Measurements from ENCODE around the gene LCN2.

Gene LCN2

DNA sequence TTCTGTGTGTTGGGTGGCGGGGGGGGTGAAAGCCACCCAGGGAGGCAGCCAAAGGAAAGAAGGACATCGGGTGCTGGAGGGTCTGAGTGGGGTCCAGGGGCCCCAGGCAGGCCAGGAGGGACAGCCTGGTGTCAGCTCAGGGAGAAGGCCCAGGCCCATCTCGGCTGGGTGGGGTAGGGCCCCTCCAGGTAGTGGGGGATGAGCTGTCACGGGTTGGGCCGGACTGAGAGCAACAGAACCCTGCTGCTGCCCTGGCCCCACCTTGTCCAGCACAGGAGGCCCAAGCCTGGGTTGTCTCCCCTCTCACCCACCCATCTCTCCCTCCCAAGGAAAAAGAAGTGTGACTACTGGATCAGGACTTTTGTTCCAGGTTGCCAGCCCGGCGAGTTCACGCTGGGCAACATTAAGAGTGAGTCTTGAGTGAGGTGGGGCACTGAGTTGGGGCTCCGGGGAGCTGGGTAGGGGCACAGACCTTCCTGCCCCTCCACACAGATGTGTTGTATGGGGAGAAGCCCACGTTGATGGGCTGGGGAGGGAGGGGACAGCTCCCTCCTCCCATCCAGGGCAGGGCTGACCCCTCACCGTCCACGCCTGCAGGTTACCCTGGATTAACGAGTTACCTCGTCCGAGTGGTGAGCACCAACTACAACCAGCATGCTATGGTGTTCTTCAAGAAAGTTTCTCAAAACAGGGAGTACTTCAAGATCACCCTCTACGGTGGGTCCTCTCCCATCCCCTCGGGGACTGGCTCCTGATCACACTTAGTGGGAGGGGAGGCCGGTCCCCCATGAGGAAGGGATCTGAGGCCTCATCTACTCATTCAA lies 2.3 kb downstream of the LCN2 start:
- DNase-seq: no peak

DNA sequence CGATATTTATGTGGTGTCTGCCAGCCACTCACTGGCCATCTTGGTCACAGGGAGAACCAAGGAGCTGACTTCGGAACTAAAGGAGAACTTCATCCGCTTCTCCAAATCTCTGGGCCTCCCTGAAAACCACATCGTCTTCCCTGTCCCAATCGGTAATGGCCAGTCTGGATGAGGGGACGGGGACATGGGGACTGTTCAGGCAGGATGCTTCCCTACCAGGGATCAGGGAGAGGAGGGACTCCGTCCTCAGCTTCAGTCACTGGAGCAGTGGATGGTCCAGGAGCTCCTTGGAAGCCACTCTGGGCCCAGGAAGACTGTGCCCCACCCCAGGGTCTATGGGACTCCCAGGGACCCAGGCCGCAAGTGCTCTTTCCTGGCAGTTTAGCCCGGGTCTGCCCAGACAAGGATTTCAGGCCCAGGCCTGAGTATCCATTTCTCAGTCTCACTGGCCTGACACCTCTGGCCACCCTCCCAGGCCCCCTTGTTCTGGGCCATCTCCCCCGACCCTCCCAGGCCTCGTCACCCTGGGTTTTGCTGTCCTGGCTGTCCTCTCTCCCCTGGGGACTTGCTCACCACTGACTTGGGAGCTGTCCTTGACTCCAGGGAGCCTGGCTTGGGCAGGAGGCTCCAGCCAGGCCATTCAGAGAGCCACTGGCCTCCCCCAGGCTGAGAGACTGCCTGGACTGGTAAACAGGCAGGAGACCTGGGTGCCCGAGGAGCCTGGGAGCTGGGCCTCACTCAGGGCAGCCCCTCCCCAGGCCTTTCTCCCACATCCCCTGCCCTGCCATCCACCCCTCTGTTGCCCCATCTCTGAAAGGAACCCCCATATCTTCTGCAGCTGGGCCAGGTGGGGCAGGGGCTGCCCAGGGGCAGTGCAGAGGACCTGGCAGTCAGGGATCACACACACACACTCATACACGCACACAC lies 3.1 kb downstream of the LCN2 start:
- no peak for DNase-seq

DNA sequence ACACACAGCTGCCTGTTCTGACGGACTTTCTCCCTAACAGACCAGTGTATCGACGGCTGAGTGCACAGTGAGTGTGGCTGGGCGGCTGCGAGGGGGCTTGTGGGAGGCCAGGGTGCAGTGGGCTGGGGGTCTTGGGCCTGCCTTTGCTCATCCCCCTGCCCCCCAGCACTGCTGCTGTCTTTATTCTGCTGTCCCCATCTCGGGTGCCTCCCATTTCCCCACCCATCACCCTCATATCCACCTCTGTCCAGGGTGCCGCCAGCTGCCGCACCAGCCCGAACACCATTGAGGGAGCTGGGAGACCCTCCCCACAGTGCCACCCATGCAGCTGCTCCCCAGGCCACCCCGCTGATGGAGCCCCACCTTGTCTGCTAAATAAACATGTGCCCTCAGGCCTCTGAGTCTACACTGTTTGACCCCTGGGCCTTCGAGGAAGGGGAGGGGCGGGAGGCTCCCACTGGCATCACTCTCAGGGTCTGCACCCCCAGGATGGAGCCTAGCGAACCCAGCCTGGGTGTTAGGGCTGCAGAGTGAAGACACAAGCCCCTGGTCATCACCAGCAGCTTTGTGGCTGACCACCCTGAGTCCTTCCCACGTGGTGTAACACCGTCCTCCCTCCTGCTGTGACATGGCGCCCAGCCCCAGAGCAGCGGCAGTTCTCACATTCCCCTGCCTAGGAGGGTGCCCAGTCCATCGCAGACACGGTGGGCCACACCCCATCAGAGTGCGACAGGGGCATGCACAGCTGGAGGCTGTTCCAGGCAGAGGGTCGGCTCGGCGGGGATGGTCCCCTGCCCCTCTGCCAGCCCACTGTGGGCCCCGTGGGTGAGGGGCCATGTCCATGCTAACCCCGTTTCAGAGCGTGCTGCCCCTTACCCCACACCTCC lies 4.0 kb downstream of the LCN2 start:
- no peak for DNase-seq

DNA sequence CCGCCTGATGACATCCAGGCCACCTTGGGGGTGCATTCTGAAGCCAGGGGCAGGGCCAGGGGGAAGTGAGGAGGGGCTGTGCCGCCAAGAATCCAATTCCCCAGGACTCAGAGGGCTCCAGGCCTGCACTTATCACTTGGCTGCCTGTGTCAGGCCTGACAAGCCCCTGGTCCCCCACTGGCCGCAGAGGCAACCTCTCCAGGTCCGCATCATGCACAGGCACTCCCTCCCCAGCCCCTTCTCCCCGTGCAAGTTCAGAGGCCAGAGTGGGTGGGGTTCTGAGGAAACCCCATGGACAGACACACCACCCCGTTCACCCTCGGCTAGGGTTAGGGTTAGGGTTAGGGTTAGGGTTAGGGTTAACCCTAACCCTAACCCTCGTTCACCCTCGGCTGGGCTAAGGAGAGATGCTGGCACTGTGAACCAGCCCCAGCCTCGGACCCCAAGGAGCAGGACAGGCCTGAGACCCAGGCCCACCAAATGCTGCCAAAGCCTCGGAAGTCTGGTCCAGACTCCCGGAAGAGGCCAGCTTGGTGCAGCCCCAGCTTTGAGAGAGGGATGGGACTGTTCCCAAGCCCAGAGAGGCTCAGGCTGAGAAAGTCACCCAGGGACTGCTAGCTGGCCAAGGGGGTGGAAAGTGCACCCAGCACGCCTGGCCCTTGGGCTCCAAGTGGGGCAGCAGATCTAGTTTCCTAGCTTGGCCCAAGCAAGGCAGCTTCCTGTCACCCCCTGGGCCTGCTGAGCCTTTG lies 4.9 kb downstream of the LCN2 start:
- no peak for DNase-seq

DNA sequence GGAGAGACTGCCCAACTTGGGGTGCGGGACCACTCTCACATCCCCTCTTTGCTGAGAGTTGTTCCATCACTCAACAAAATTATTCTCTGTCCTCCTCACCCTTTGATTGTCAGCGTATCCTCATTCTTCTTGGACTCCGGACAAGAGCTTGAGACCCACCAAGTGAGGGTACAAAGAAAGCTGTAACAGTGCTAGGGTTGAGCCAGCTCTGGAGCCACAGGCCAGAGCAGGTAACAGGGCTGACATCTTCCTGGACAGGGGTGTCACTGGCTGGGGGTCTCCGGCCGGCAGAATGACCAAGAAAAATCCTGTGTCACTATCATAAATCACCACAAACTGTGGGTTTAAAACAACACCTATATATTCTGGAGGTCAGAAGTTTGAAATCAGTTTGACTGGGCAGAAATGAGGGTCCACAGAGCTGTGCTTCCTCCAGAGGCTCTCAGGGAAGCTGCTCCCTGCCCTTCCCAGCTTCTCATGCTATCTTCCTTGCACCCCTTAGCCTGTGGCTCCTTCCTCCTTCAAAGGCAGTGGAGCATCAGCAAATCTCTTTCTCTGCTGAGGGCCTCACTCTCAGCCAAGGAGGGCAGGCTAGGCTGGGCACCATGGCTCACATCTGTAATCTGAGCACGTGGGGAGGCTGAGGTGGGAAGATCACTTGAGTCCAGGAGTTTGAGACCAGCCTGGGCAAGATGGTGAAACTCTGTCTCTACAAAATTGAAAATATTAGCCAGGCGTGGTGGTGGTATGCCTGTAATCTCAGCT lies 6.7 kb downstream of the LCN2 start:
- DNase-seq: no peak

DNA sequence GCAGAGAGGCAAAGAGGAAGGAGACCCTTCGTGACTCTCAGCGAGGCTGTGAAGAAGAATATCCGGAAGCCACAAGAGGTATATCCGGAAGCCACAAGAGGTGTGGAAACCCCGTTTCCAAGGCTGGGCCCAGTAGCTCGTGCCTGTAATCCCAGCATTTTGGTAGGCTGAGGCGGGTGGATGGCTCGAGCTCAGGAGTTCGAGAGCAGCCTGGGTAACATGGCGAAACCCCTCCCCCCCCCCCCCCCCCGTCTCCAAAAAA lies 10.2 kb downstream of the LCN2 start:
- no peak for DNase-seq

DNA sequence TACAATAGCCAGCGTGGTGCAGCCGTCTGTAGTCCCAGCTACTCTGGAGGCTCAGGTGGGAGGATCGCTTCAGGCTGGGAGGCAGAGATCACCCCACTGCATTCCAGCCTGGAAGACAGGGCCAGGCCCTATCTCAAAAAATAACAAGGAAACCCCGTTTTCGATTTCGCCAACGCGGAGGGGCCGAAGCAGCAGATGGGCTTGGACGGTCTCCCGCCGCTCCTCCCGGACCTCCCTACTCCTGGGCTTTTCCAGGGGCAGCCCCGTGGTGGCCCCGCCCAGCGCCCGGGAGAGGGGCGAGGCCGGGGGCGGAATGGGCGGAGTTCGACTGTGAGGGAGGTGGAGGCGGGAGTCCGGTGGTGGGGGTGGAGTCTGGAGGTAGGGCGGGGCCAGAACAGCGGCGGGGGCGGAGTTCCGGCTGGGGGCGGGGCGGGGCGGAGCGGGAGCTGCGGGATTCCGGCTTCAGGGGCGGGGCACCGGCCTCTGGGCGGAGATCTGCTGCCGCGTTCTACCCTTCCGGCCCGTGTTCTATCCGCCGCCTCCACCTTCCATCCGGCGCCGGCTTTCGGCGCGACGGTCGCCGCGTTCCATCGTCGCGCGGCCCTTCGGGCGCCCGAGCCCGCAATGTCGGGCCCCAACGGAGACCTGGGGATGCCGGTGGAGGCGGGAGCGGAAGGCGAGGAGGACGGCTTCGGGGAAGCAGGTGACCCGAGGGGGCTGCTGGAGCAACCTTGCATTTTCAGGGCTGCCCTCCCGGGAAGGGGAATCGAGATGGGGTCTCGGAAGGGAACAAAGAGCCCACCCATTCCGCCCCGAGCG lies 10.7 kb downstream of the LCN2 start, which contains the start of gene BBLN:
Gene BBLN (plus strand): TSS at position 482 of the 819 bp plus-strand sequence. CDS start 143 bp downstream, at position 625.
- DNase-seq: peak; percentile 87

DNA sequence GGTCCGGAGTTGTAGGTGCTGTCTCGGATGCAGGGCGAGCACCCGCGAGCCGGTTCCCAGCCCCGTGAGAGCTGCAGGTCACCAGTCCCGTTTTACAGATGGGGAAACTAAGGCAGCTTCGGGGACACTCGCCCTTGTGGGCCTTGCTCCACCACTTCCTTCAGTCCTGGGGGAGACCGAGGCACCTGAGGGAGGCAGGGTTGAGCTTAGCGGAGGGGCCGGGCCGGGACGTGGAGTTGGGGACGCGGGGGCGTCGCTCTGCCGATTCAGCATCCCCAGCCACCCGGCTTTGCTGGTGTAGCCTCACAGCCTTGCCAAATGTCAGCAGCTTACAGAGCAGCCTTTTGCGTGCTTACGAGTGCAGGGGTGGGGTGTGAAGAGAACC lies 11.3 kb downstream of the LCN2 start:
- DNase-seq: no peak

DNA sequence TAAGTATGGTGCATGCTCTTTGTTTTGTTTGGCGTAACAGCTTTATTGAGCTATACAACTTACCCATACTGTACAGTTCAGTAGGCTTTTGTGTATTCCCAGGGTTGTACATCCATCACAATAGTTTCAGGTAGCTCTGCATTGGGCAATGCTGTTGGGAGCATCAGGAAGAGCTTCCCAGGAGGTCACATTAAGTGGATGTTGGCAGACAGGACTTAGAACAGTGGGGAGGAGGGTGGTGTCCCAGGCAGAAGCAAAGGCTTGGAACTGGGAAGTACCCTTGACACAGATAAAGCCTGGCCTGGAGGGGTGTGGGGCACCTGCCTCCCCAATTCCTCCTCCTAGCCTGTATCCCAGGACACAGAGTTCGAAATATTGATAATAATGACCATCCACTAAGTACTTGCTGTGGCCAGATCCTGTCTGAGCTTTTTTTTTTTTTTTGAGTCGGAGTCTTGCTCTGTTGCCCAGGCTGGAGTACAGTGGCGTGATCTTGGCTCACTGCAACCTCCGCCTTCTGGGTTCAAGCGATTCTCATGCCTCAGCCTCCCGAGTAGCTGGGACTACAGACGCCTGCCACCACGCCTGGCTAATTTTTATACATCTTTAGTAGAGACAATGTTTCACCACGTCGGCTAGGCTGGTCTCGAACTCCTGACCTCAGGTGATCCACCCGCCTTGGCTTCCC lies 12.1 kb downstream of the LCN2 start:
- no peak for DNase-seq

DNA sequence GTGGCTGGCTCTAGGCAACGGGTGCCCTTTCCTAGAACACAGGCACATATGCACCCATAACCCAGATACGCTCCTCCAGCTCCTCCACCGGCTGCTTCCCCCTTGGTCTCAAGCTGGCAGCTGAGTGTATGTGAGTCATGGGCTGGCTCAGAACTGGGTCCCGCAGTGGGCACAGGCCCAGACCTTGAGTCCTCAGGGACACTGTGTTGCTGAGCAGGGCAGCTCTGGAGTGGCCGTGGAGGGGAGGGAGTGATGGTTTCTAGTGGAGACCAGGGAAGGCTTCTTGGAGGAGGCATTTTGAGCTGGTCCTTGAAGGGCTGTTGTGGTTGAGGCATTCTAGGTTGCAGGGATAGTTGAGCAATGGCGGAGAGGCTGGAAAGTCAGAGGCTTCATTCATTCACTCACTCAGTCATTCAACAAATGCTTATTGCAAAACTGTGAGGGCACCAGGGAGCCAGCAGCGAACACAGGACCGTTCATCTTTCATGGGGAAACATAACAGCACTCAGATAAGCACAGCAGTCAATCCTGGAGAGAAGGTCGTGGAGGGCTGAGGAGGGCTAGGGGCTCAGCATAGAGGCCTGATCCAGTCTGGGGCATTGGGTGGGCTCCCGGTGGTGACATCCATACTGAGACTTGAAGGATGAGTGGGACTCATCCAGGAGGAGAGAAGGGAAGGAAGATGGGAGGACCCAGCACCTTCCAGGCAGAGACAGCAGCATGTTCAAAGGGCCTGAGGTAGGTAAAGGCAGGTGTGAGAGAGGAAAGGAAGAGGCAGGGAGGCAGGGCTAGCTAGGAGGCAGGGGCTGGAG lies 13.2 kb downstream of the LCN2 start:
- no peak for DNase-seq

DNA sequence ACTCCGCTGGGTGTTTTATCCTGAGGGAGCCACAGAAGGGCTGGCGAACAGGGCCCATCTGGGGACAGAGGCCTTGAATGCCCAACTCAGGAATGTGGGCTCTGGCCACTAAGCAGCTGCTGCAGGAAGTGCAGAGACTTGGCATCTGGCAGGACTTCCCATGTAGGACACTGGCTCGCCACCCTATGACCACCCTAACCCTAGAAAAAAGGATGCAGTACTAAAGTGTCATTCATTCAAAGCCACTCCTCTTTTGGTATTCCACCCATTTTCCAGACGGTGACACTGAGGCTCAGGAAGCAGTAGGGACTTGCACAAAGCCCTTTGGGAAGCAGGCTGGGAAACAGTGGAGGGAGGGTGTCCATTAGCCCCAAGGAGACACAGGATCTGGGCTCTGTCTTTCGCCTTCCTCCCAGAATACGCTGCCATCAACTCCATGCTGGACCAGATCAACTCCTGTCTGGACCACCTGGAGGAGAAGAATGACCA lies 13.8 kb downstream of the LCN2 start:
- no peak for DNase-seq

DNA sequence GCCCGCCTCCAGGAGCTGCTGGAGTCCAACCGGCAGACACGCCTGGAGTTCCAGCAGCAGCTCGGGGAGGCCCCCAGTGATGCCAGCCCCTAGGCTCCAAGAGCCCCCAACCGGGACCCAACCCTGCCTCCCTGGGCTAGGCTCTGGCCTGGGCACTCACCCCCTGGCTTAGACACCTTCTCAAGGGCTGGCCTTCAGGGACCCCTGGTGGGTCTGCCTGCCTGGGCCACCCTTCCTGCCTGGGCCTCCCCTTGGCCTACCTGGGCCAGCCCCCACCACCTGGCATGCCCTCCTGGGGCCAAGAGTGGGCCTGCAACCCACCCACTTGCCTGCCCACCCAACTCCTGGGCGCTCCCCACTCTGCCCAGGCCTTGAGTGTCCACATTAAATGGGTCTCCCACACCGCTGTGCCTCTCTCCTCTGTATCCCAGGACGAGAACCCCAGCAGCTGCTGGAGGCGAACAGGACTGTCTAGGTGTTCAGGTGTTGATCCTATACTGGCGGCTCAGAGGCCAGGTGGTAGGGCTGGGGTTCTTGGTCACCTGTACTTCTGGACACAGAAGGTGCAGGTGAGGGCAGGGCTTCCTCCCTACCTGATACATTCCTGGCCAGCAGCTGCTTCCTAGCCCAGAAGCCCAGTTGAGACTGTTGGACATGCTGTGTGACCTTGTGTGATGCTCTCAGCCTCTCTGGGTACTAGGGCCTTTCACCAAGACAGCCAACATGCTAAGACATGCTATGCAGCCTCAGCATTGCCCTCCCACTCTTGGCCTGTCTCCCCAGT lies 14.5 kb downstream of the LCN2 start:
- DNase-seq: no peak

DNA sequence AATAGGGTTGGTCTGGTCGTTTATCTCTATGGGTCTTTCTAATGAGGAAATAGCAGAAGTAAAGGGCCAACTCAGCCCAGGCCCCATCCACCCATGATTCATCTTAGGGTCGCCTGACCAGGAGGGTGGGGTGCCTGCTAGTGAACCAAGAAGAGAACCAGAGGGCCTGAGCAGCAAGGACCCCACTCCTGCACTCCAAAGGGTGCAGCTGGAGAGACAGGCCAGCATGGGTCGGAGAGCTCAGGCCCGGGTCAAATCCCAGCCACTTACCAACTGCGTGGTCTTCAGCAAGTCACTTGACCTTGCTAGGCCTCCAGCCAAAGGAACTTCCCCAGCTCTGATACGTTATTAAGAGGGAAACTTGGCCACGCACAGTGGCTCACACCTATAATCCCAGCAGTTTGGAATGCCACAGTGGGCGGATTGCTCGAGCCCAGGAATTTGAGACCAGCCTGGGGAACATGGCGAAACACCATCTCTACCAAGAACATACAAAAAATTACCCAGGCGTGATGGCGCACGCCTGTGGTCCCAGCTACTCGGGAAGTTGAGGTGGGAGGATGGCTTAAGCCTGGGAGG lies 15.1 kb downstream of the LCN2 start:
- DNase-seq: no peak

DNA sequence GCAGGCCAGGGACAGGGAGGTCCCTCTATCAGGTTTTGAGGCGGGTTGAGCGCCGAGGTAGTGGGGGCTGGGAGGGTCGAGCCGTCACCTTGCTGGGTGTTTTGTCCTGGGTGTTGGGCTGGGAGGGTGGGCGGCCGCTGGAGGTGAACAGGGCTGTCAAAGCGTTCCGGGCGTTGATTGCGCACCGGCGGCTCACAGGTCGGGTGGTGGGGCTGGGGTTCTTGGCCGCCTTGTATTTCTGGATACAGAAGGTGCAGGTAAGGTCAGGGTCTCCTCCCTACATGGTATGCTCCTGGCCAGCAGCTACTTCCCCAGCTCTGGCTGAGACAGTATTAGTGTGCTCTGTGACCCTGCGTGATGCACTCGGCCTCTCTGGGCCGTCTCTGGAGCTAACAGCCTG lies 16.9 kb downstream of the LCN2 start:
- no peak for DNase-seq

DNA sequence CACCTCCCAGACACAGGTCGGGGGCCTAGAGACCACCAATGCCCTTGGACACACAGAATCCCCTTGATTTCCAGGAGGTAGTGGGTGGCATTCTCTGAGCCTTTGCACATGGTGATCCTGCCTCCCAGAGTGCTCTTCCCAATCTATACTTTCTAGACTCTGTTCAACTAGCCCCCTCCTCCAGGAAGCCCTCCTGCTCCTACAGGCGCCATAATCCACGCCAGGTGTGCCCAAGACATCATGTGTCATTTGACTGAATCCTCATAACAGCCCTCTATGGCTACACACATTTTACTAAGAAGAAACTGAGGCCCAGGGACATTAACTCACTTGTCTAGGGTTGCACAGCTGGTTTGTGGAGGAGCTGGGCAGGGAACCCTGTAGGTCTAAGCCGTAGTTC lies 18.0 kb downstream of the LCN2 start:
- DNase-seq: no peak

DNA sequence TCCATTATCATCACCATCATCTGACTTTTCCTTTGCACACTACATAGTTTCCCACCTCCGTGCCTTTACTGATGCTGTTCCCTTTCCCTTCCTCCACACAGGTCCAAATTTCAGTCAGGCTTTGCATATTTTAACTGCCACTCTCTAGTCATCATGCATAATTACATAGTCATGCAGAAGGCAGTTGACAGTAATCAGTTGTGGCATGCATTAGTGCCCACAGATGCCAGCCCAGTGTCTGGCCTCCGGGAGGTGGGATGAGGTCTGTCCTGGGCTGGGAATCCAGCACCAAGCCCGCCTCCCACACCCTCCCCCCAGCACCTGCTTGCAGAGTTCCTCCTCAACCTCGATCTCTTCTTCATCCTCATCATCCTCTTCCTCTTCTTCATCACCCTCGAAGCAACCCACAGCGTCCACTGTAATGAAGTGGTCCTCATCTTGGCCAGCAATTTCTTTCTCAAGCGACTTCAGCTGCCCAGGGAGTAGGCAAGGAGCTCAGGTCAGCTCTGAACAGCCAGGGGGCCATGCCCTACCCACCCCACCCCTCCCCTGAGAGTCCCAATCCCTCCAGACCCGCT lies 19.6 kb downstream of the LCN2 start:
- no peak for DNase-seq

DNA sequence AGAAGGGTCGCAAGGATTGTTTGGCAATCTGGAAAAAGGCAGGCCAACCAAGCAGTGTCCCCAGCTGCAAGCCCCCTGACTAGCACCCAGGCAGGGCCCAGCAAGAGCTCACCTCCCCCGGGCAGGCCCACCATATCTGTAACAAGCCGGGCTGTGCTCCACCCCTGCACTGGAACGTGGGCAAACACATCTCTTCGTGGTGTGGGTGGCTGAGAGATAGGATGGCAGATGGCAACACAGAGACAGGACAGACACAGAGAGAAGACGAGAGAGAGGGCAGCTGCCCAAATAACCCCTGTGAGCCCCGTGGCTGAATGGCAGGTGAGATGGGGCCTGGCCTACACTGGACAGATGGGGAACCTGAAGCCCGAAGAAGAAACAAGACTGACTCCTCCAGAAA lies 20.2 kb downstream of the LCN2 start:
- no peak for DNase-seq

Data from NK-92 treated with Interleukin-12 subunit alpha and Interleukin-12 subunit beta, amount 100 ng/mL, for 24 hours (cell line).